HT1080 (cell line): Measurements from ENCODE around the gene STAT5B. TPM values are rescaled to one million over a fixed set of nuclear protein-coding genes. Genes with fewer than 3 reads are reported as not detected.
A peak's percentile ranks its signal among the peaks of the same experiment; 100 is the strongest.
"Not testable (repeated sequence)": the region's sequence is repeated elsewhere in the genome, so short reads cannot be mapped to it uniquely, and the experiment has no call there.

Source experiments
- DNase-seq: peaks from one replicate; pipeline ENCODE4 v3.0.0-alpha.2; 2015; ENCODE audit warnings: low read depth
- total RNA-seq: library from RNA; depleted of rRNA; stranded (reverse); fragments of >200 nt; shearing (Covaris generic); gene quantifications from 2 replicates; pipeline ENCODE4 v1.2.3, GENCODE V29; 2014

STAT5B gene
- total RNA-seq, 1 experiment from 2014 or later, result 21.8 TPM

GRCh38 chr17:42271006-42271778 lies 5.0 kb downstream of the STAT5B start:
- no peak for DNase-seq

- no peak for DNase-seq
Measured at GRCh38 chr17:42270596-42270995, 5.6 kb downstream of the STAT5B start.

GRCh38 chr17:42270170-42270535 lies 6.0 kb downstream of the STAT5B start:
- DNase-seq, result no peak

GRCh38 chr17:42268236-42268635 lies 8.0 kb downstream of the STAT5B start:
- DNase-seq, result no peak

GRCh38 chr17:42266918-42267766 lies 9.0 kb downstream of the STAT5B start:
- peak; percentile 18 for DNase-seq

GRCh38 chr17:42266462-42266861 lies 9.7 kb downstream of the STAT5B start:
- no peak for DNase-seq

- DNase-seq, result not testable (repeated sequence)
Measured at GRCh38 chr17:42264366-42264765, 11.8 kb downstream of the STAT5B start.

- no peak for DNase-seq
Measured at GRCh38 chr17:42260318-42260717, 15.9 kb downstream of the STAT5B start.

GRCh38 chr17:42255445-42255844 lies 20.7 kb downstream of the STAT5B start:
- no peak for DNase-seq

GRCh38 chr17:42253578-42253977 lies 22.6 kb downstream of the STAT5B start:
- no peak for DNase-seq

GRCh38 chr17:42252597-42253550 lies 23.3 kb downstream of the STAT5B start:
- DNase-seq, result no peak

- DNase-seq, result no peak
Measured at GRCh38 chr17:42251115-42251514, 25.1 kb downstream of the STAT5B start.

- no peak for DNase-seq
Measured at GRCh38 chr17:42249681-42250446, 26.3 kb downstream of the STAT5B start.

GRCh38 chr17:42248351-42249179 lies 27.6 kb downstream of the STAT5B start:
- DNase-seq, result no peak

- peak; percentile 83 for DNase-seq
Measured at GRCh38 chr17:42247734-42248133, 28.5 kb downstream of the STAT5B start.

- DNase-seq, result no peak
Measured at GRCh38 chr17:42246515-42246914, 29.7 kb downstream of the STAT5B start.

- not testable (repeated sequence) for DNase-seq
Measured at GRCh38 chr17:42245183-42245582, 31.0 kb downstream of the STAT5B start.

GRCh38 chr17:42244116-42244515 lies 32.1 kb downstream of the STAT5B start:
- DNase-seq, result not testable (repeated sequence)

GRCh38 chr17:42243493-42243982 lies 32.7 kb downstream of the STAT5B start:
- no peak for DNase-seq
